ENCODE results near the gene ACADM. TPM values are rescaled to one million over a fixed set of nuclear protein-coding genes. Genes with fewer than 3 reads are reported as not detected.
"Not testable (repeated sequence)": the region's sequence is repeated elsewhere in the genome, so short reads cannot be mapped to it uniquely, and the experiment has no call there.

ACADM gene
- total RNA-seq, 2 donors from 2014 or later: 55.6 to 56.6 TPM

GRCh38 chr1:75778694-75779093 lies 54.2 kb downstream of the ACADM start:
- peaks cover 0 to 22% of the 10 kb centered on the region in 2 donors for H3K36me3 Mint-ChIP-seq
- DNase-seq (ENCODE audit: low spot score in 2 of 2); H3K27ac Mint-ChIP-seq; ATAC-seq; H3K9me3 Mint-ChIP-seq: not testable (repeated sequence)

GRCh38 chr1:75780183-75780582 lies 55.7 kb downstream of the ACADM start:
- H3K9me3 Mint-ChIP-seq; ATAC-seq; H3K27ac Mint-ChIP-seq; DNase-seq (ENCODE audit: low spot score in 2 of 2): not testable (repeated sequence)
- H3K36me3 Mint-ChIP-seq: peaks cover 0 to 22% of the 10 kb centered on the region in 2 donors

- not testable (repeated sequence) for H3K27ac Mint-ChIP-seq
Measured at GRCh38 chr1:75783920-75784319, 59.4 kb downstream of the ACADM start.

GRCh38 chr1:75785320-75785982 lies 60.9 kb downstream of the ACADM start:
- H3K36me3 Mint-ChIP-seq: peaks cover 44 to 47% of the 10 kb centered on the region in 2 donors
- DNase-seq (ENCODE audit: low spot score in 2 of 2) (peak in 1 of 2 donors; percentile 23), ATAC-seq (peak; percentile 8 to 29)
- H3K9me3 Mint-ChIP-seq: peaks cover 0 to 3% of the 10 kb centered on the region in 2 donors
- peak overlapping the region; percentile 98 to 99 for H3K27ac Mint-ChIP-seq

More at GRCh38 chr1:75783920-75784319, 59.4 kb downstream of the ACADM start:
- peaks cover 28 to 39% of the 10 kb centered on the region in 2 donors for H3K36me3 Mint-ChIP-seq
- not testable (repeated sequence) for ATAC-seq; DNase-seq (ENCODE audit: low spot score in 2 of 2); H3K9me3 Mint-ChIP-seq

- Mint-ChIP-seq H3K27ac (peak within 1 kb of the TSS; percentile 98 to 99), H3K36me3 (peaks cover 51 to 53% of the 10 kb centered on the region in 2 donors), H3K9me3 (peaks cover 0 to 3% of the 10 kb centered on the region in 2 donors)
- ATAC-seq: peak; percentile 94 to 97
- DNase-seq (ENCODE audit: low spot score in 2 of 2): peak; percentile 93
Measured at GRCh38 chr1:75785983-75786853, 61.7 kb downstream of the ACADM start, which contains the start of gene RABGGTB. Gene RABGGTB (plus strand): TSS chr1:75786256. CDS start chr1:75786272, 16 bp downstream.

GRCh38 chr1:75786901-75787493 lies 62.5 kb downstream of the ACADM start:
- H3K36me3 Mint-ChIP-seq: peaks cover 59% of the 10 kb centered on the region in 2 donors
- peaks cover 0 to 3% of the 10 kb centered on the region in 2 donors for H3K9me3 Mint-ChIP-seq
- DNase-seq (ENCODE audit: low spot score in 2 of 2): no peak
- no peak for ATAC-seq
- H3K27ac Mint-ChIP-seq: peak overlapping the region; percentile 98 to 99

GRCh38 chr1:75787524-75787923 lies 63.0 kb downstream of the ACADM start:
- ATAC-seq (no peak), DNase-seq (ENCODE audit: low spot score in 2 of 2) (no peak)
- Mint-ChIP-seq H3K36me3 (peaks cover 59 to 60% of the 10 kb centered on the region in 2 donors), H3K9me3 (peaks cover 0 to 3% of the 10 kb centered on the region in 2 donors), H3K27ac (peak overlapping the region; percentile 98 to 99)

- Mint-ChIP-seq H3K9me3 (no peaks in the 10 kb centered on the region), H3K36me3 (peaks cover 59 to 69% of the 10 kb centered on the region in 2 donors), H3K27ac (peak overlapping the region in 1 of 2 donors; percentile 96)
- ATAC-seq (no peak), DNase-seq (ENCODE audit: low spot score in 2 of 2) (no peak)
Measured at GRCh38 chr1:75789988-75790387, 65.5 kb downstream of the ACADM start.

GRCh38 chr1:75791022-75791421 lies 66.5 kb downstream of the ACADM start:
- H3K9me3 Mint-ChIP-seq: no peaks in the 10 kb centered on the region
- H3K36me3 Mint-ChIP-seq: peaks cover 52 to 68% of the 10 kb centered on the region in 2 donors
- no peak for DNase-seq (ENCODE audit: low spot score in 2 of 2)
- H3K27ac Mint-ChIP-seq: peak overlapping the region; percentile 68 to 96
- ATAC-seq: no peak

GRCh38 chr1:75792091-75792490 lies 67.6 kb downstream of the ACADM start:
- ATAC-seq: no peak
- no peaks in the 10 kb centered on the region for H3K9me3 Mint-ChIP-seq
- peak overlapping the region in 1 of 2 donors; percentile 84 for H3K27ac Mint-ChIP-seq
- no peak for DNase-seq (ENCODE audit: low spot score in 2 of 2)
- peaks cover 51 to 58% of the 10 kb centered on the region in 2 donors for H3K36me3 Mint-ChIP-seq

GRCh38 chr1:75794382-75794781 lies 69.9 kb downstream of the ACADM start:
- no peak overlapping the region for H3K27ac Mint-ChIP-seq
- H3K9me3 Mint-ChIP-seq: no peaks in the 10 kb centered on the region
- H3K36me3 Mint-ChIP-seq: peaks cover 32 to 36% of the 10 kb centered on the region in 2 donors
- no peak for ATAC-seq
- no peak for DNase-seq (ENCODE audit: low spot score in 2 of 2)

GRCh38 chr1:75795703-75796193 lies 71.2 kb downstream of the ACADM start:
- Mint-ChIP-seq H3K27ac (peak overlapping the region in 1 of 2 donors; percentile 37), H3K36me3 (peaks cover 21 to 22% of the 10 kb centered on the region in 2 donors), H3K9me3 (no peaks in the 10 kb centered on the region)
- ATAC-seq (no peak), DNase-seq (ENCODE audit: low spot score in 2 of 2) (no peak)

- DNase-seq (ENCODE audit: low spot score in 2 of 2) (no peak), ATAC-seq (peak; percentile 6 to 22)
- peaks cover 12 to 13% of the 10 kb centered on the region in 2 donors for H3K36me3 Mint-ChIP-seq
- H3K9me3 Mint-ChIP-seq: no peaks in the 10 kb centered on the region
- peak within 1 kb of the TSS in 1 of 2 donors; percentile 37 for H3K27ac Mint-ChIP-seq
Measured at GRCh38 chr1:75796376-75797272, 72.1 kb downstream of the ACADM start, which contains the start of gene MSH4. Gene MSH4 (plus strand): TSS chr1:75796882. CDS start chr1:75796986, 104 bp downstream.

- DNase-seq (ENCODE audit: low spot score in 2 of 2): no peak
- Mint-ChIP-seq H3K9me3 (no peaks in the 10 kb centered on the region), H3K27ac (peak overlapping the region in 1 of 2 donors; percentile 22), H3K36me3 (peaks cover 9 to 10% of the 10 kb centered on the region in 2 donors)
- ATAC-seq: peak; percentile 4 to 14
Measured at GRCh38 chr1:75797273-75797588, 72.7 kb downstream of the ACADM start.

GRCh38 chr1:75797606-75798216 lies 73.2 kb downstream of the ACADM start:
- Mint-ChIP-seq H3K27ac (peak overlapping the region in 1 of 2 donors; percentile 22), H3K9me3 (no peaks in the 10 kb centered on the region)

More at GRCh38 chr1:75797606-75798216, 73.2 kb downstream of the ACADM start:
- DNase-seq (ENCODE audit: low spot score in 2 of 2) (no peak), ATAC-seq (no peak)
- H3K36me3 Mint-ChIP-seq: peaks cover 9 to 10% of the 10 kb centered on the region in 2 donors

Measured in activated naive CD4-positive, alpha-beta T cell treated with anti-CD3 and anti-CD28 coated beads, Interleukin-2, amount 50 U/mL, for 72 hours (primary cell).